VCaP (cell line): ENCODE measurements around the gene LMO3.

Experiments used
- H3K27ac ChIP-seq: fragments of 450-650 bp; 2 replicates; pipeline ENCODE4 v1.5.1; 2017
- CTCF ChIP-seq: fragments of 450-650 bp; conservative IDR thresholded peaks from 2 replicates; pipeline ENCODE4 v1.5.1; 2017; ENCODE audit warnings: mild to moderate bottlenecking, moderate library complexity

The LMO3 gene

GRCh38 chr12:16599081-16599480 is 6.9 kb downstream of the LMO3 start:
- TF ChIP-seq CTCF = no peak

GRCh38 chr12:16594797-16595196 is 11.2 kb downstream of the LMO3 start:
- H3K27ac ChIP-seq = no peak overlapping the region
- TF ChIP-seq CTCF = no peak

More at GRCh38 chr12:16599081-16599480, 6.9 kb downstream of the LMO3 start:
- H3K27ac ChIP-seq = no peak overlapping the region

DNA sequence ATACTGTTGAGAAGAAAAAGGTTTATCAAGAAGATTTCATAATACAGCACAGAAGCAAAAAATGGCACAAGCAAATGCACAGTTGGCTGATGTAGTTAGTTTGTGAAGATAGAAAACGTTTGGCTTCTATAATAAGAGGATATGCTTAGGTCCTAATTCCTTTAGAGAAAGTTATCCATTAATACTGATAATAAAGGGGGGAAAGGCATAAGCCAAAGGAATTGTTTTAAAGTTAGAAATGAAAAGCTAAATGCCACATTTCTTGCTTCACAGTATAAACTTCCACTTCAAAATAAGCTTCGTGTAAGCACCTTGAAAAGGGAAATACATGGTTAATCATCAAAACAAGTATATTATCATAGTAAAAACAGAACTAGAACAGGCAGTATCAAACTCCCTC is 12.4 kb downstream of the LMO3 start:
- TF ChIP-seq CTCF = no peak

DNA sequence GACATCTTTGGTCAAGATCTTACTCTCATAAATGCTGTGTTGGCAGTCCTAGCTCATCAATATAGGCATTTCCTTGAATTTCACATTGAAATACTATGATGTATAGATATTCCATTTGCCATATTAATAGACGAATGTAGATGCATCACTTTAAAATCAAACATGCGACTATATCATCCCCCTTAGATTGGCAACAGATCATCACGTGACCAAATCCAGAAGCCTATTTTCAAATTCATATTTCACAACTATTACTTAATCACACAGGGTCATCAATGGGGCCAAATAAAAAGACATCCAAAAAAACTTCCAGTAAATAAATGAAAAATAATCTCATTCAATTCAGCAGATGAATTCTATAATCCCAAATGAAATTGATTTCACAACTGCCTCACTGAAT is 15.3 kb downstream of the LMO3 start:
- H3K27ac ChIP-seq = no peak overlapping the region
- TF ChIP-seq CTCF = no peak

More for the DNA sequence above, 12.4 kb downstream of the LMO3 start:
- H3K27ac ChIP-seq = no peak overlapping the region

DNA sequence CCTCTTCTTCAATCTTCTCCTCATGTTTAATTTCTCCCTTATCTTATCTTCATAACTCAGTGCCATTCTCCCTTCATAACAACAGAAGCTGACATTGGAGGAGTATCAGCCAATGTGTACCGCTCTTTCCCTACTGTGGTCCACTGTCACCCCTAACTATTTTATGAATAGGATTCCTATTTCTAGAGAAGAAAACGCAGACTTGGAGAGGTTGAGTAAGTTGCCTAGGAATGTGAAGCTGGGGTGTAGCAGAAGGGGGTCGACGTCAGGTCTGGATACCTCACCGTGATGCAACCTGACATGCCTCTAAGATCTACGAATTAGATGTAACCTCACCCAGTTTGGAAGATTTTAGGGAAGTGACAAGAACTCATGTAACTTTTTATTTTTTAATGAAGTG is 17.1 kb downstream of the LMO3 start:
- H3K27ac ChIP-seq = no peak overlapping the region
- no peak for TF ChIP-seq CTCF

- TF ChIP-seq CTCF = no peak
Observed at GRCh38 chr12:16587514-16587913, 18.4 kb downstream of the LMO3 start.

GRCh38 chr12:16587110-16587453 is 18.9 kb downstream of the LMO3 start:
- no peak overlapping the region for H3K27ac ChIP-seq
- TF ChIP-seq CTCF = no peak

More at GRCh38 chr12:16587514-16587913, 18.4 kb downstream of the LMO3 start:
- no peak overlapping the region for H3K27ac ChIP-seq
